ENCODE results near the gene RASA3.

Gene RASA3

DNA sequence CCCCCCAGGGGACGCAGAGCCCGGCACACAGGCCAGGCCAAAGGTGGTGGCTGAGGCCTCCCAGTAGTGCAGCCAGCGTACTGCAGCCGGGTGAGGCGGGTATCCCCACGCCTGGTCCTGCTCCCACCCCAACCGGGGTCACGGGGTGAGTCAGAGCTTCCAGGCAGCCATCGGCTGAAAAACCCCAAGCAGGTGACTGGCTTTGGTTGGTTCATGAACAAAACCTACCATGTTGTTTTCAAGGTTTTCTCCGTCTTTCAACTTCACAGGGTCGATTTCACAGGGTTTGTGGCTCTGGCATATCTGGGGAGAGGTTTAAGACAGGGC lies 116.5 kb downstream of the RASA3 start:
- TF ChIP-seq CTCF (conservative IDR thresholded peaks at IDR 0.05; ENCODE audit: low read depth, low read length): no peak
- DNase-seq (ENCODE audit: low read depth): no peak
- H3K4me3 ChIP-seq (ENCODE audit: low read depth, low read length): no peak overlapping the region

GRCh38 chr13:114015111-114015968 lies 117.1 kb downstream of the RASA3 start:
- no peak overlapping the region for H3K4me3 ChIP-seq (ENCODE audit: low read depth, low read length)
- DNase-seq (ENCODE audit: low read depth): peak; percentile 32
- TF ChIP-seq CTCF (conservative IDR thresholded peaks at IDR 0.05; ENCODE audit: low read depth, low read length): no peak

DNA sequence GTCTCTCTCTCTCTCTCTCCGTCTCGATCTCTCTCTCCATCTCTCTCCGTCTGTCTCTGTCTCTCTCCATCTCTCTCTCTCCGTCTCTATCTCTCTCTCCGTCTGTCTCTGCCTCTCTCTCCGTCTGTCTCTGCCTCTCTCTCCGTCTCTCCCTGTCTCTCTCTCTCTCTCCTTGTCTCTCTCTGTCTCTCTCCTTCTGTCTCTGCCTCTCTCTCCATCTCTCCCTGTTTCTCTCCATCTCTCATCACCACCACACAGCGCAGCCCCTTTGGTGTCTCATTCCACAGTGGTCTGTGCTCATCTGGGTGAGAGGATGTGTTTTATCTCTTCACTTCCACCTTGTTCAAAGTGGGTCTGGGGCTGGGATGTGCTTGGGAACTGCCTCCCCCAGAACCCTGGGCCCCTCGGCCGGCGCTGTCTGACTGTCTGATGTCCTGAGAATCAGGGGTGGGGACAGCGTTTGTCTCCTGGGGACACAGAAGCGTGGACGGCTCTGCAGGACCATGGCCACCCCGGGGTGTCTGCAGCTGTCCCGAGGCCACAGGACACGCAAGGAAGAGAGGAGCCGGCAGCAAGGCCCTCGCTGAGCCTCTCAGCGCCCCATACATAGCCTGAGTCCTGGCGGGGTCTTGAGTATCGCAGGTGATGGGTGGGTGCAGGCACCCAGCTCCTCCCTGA lies 118.3 kb downstream of the RASA3 start:
- no peak overlapping the region for H3K4me3 ChIP-seq (ENCODE audit: low read depth, low read length)
- DNase-seq (ENCODE audit: low read depth): no peak
- no peak for TF ChIP-seq CTCF (conservative IDR thresholded peaks at IDR 0.05; ENCODE audit: low read depth, low read length)

DNA sequence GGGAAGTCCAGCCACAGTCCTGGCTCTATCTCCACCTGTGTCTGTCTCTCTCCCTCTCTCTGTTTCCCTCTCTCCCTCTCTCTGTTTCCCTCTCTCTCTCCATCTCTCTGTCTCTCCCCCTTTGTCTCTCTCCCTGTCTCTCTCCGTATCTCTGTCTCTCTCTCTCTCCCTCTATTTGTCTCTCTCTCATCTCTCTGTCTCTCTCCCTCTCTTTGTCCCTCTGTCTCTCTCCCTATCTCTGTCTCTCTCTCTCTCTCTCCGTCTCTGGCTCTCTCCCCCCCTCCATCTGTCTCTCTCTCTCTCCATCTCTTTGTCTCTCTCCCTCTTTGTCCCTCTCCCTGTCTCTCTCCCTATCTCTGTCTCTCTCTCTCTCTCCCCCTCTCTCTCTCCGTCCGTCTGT lies 119.1 kb downstream of the RASA3 start:
- DNase-seq (ENCODE audit: low read depth): no peak
- no peak for TF ChIP-seq CTCF (conservative IDR thresholded peaks at IDR 0.05; ENCODE audit: low read depth, low read length)
- no peak overlapping the region for H3K4me3 ChIP-seq (ENCODE audit: low read depth, low read length)

- TF ChIP-seq CTCF (conservative IDR thresholded peaks at IDR 0.05; ENCODE audit: low read depth, low read length): no peak
- DNase-seq (ENCODE audit: low read depth): no peak
These were observed 119.5 kb downstream of the RASA3 start for GRCh38 chr13:114012921-114013320.

DNA sequence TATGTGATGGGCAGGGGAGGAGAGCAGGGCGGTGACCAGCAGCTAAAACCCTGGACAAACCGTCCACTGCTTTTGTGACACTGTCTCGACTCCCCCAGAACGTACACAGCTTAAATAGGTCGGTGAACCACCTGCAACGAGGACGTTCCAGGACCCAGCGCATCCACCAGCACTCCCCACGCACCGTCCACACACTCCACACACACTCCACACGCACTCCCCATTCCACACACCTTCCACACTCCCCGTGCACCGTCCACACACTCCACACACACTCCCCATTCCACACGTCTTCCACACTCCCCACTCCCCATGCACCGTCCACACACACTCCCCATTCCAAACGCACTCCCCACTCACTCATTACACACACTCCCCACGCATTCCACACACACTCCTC lies 120.3 kb downstream of the RASA3 start:
- H3K4me3 ChIP-seq (ENCODE audit: low read depth, low read length): no peak overlapping the region

More at GRCh38 chr13:114012921-114013320, 119.5 kb downstream of the RASA3 start:
- no peak overlapping the region for H3K4me3 ChIP-seq (ENCODE audit: low read depth, low read length)

More for the DNA sequence above, 120.3 kb downstream of the RASA3 start:
- no peak for TF ChIP-seq CTCF (conservative IDR thresholded peaks at IDR 0.05; ENCODE audit: low read depth, low read length)
- no peak for DNase-seq (ENCODE audit: low read depth)

Data from choroid plexus epithelial cell (primary cell).